Measurements from ENCODE around the gene FGF6.

The FGF6 gene

DNA sequence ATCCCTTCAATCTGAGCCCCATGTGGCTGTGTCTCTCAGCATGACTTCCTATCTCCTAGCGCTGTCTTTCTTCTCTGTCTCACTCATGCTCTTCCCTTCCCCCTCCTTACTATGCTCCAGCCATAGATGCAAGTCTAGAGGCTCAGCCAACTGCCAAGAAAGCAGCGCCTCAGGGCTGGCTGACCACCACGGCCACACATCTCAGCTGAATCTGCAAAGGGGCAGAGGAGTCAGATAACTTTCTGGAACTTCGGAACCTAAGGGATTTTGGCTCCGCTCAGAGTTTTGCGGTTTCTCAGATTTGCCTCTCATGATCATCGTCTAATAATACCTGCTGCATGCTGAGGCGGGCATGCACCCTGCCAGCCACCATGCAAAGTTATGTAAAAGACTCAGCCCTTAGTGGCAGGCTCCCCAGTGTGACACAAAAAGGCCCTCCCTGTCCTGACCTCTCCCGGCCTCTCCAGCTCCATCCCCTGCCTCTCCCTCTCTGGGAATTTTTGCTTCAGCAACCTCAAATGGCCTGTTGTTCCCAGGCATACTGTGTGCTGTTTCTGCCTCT lies 5.0 kb upstream of the FGF6 start:
- Histone ChIP-seq H3K27me3 (ENCODE audit: insufficient read depth, low read length) (no peaks in the 10 kb centered on the region), H3K4me3 (ENCODE audit: low read depth, low read length, poor library complexity, severe bottlenecking) (no peak overlapping the region), H3K9ac (ENCODE audit: low read length) (no peak overlapping the region), H3K4me1 (ENCODE audit: insufficient read depth, low read length, severe bottlenecking) (no peaks in the 10 kb centered on the region), H2AFZ (ENCODE audit: low read length) (no peak overlapping the region), H3K27ac (ENCODE audit: low read depth, low read length, poor library complexity, severe bottlenecking) (no peak overlapping the region), H3K9me3 (ENCODE audit: low read length) (no peaks in the 10 kb centered on the region), H3K79me2 (ENCODE audit: insufficient read depth, low read length) (no peaks in the 10 kb centered on the region), H3F3A (ENCODE audit: insufficient read depth, low read length) (no peaks in the 10 kb centered on the region), H4K20me1 (ENCODE audit: insufficient read depth, low read length) (no peaks in the 10 kb centered on the region), H3K4me2 (ENCODE audit: low read length) (no peak overlapping the region), H3K9me2 (ENCODE audit: low read depth, low read length) (no peaks in the 10 kb centered on the region), H3K36me3 (ENCODE audit: insufficient read depth, low read length) (no peaks in the 10 kb centered on the region)
- TF ChIP-seq, protein P1, sequence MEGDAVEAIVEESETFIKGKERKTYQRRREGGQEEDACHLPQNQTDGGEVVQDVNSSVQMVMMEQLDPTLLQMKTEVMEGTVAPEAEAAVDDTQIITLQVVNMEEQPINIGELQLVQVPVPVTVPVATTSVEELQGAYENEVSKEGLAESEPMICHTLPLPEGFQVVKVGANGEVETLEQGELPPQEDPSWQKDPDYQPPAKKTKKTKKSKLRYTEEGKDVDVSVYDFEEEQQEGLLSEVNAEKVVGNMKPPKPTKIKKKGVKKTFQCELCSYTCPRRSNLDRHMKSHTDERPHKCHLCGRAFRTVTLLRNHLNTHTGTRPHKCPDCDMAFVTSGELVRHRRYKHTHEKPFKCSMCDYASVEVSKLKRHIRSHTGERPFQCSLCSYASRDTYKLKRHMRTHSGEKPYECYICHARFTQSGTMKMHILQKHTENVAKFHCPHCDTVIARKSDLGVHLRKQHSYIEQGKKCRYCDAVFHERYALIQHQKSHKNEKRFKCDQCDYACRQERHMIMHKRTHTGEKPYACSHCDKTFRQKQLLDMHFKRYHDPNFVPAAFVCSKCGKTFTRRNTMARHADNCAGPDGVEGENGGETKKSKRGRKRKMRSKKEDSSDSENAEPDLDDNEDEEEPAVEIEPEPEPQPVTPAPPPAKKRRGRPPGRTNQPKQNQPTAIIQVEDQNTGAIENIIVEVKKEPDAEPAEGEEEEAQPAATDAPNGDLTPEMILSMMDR (IDR thresholded peaks at IDR 0.05; ENCODE audit: low read length): no peak
- TF ChIP-seq EZH2 (IDR thresholded peaks at IDR 0.05; ENCODE audit: borderline replicate concordance, low read length): no peak

DNA sequence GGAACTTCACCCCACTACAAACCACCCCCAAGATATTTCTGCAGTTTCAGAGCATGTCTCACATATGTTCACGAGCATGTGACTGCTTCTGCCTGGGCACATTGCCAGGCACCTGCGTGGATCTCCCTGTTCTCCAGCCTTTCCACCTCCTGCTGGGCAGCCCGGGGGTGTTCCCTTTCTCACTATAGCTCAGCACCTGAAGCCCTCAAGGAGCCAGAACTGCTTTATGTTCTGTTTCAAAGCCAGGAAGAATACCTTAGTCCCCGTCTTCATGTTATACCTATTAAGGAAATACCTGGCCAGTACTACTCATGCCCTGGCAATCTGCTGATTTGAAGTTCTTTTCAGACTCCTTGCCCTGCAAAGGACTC lies 4.2 kb upstream of the FGF6 start:
- H3K9ac ChIP-seq (ENCODE audit: low read length): no peak overlapping the region
- H3K27me3 ChIP-seq (ENCODE audit: insufficient read depth, low read length): no peaks in the 10 kb centered on the region
- H3K79me2 ChIP-seq (ENCODE audit: insufficient read depth, low read length): no peaks in the 10 kb centered on the region
- H4K20me1 ChIP-seq (ENCODE audit: insufficient read depth, low read length): no peaks in the 10 kb centered on the region
- no peaks in the 10 kb centered on the region for H3K9me2 ChIP-seq (ENCODE audit: low read depth, low read length)
- no peak overlapping the region for H3K4me2 ChIP-seq (ENCODE audit: low read length)
- no peaks in the 10 kb centered on the region for H3F3A ChIP-seq (ENCODE audit: insufficient read depth, low read length)
- no peaks in the 10 kb centered on the region for H3K36me3 ChIP-seq (ENCODE audit: insufficient read depth, low read length)
- no peak overlapping the region for H2AFZ ChIP-seq (ENCODE audit: low read length)
- H3K27ac ChIP-seq (ENCODE audit: low read depth, low read length, poor library complexity, severe bottlenecking): no peak overlapping the region
- H3K4me3 ChIP-seq (ENCODE audit: low read depth, low read length, poor library complexity, severe bottlenecking): no peak overlapping the region
- H3K9me3 ChIP-seq (ENCODE audit: low read length): no peaks in the 10 kb centered on the region
- H3K4me1 ChIP-seq (ENCODE audit: insufficient read depth, low read length, severe bottlenecking): no peaks in the 10 kb centered on the region
- no peak for TF ChIP-seq EZH2 (IDR thresholded peaks at IDR 0.05; ENCODE audit: borderline replicate concordance, low read length)
- TF ChIP-seq, protein P1 (IDR thresholded peaks at IDR 0.05; ENCODE audit: low read length): no peak

DNA sequence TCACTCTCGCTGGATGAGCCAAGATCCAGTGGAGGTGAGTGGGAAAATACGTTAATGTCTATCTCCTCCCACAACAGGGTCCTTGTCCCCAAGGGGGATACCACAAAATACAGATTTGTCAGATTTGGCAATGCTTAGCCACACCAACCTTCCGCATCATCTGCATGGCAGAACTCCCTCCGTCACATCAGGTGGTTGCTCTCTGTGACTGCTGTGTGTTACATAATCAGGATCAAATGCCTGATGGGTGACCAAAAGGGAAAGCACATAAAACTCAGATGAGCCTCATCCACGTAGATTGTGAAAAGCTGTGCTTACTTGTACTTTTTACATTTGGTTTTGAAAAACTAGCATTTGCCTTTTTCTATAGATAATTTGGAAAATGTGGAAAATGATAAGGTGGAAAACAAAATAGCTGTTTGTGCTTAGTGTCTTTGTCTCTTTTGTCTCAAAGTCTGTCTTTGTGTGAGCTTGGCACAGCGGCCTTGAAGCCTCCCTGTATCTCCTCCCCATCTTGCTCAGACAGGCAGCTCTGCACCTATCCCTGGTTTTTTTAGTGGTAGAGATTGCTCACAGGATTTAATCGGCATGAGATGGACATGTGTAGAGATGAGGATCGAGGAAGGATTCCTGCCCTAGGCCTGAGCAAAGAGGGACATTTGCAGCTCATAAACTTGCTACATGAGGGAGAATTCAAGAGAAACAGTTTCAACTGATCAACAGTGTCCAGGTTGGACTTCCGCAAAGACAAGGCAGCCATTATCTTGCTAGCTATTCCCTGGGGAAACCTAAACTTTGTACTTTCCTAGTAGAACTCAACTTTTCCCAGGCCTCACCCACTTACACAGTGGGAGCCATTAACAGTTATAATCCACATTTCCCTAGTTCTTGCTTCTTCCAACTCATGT lies 3.6 kb upstream of the FGF6 start:
- H3K4me2 ChIP-seq (ENCODE audit: low read length): no peak overlapping the region
- H3K9ac ChIP-seq (ENCODE audit: low read length): no peak overlapping the region
- no peak for TF ChIP-seq EZH2 (IDR thresholded peaks at IDR 0.05; ENCODE audit: borderline replicate concordance, low read length)
- TF ChIP-seq, protein P1 (IDR thresholded peaks at IDR 0.05; ENCODE audit: low read length): no peak
- H3K27me3 ChIP-seq (ENCODE audit: insufficient read depth, low read length): no peaks in the 10 kb centered on the region
- no peaks in the 10 kb centered on the region for H4K20me1 ChIP-seq (ENCODE audit: insufficient read depth, low read length)
- no peak overlapping the region for H3K27ac ChIP-seq (ENCODE audit: low read depth, low read length, poor library complexity, severe bottlenecking)
- no peak overlapping the region for H3K4me3 ChIP-seq (ENCODE audit: low read depth, low read length, poor library complexity, severe bottlenecking)
- H2AFZ ChIP-seq (ENCODE audit: low read length): no peak overlapping the region
- H3K4me1 ChIP-seq (ENCODE audit: insufficient read depth, low read length, severe bottlenecking): no peaks in the 10 kb centered on the region
- no peaks in the 10 kb centered on the region for H3F3A ChIP-seq (ENCODE audit: insufficient read depth, low read length)
- no peaks in the 10 kb centered on the region for H3K79me2 ChIP-seq (ENCODE audit: insufficient read depth, low read length)
- no peaks in the 10 kb centered on the region for H3K9me3 ChIP-seq (ENCODE audit: low read length)
- H3K9me2 ChIP-seq (ENCODE audit: low read depth, low read length): no peaks in the 10 kb centered on the region
- H3K36me3 ChIP-seq (ENCODE audit: insufficient read depth, low read length): no peaks in the 10 kb centered on the region

Data from OCI-LY1 (cell line).